OCI-LY3 (cell line): ENCODE measurements around the gene PRSS50.

ENCODE experiments used
- EZH2phosphoT487 ChIP-seq: fragments of 200-600 bp; shearing (Covaris generic); IDR thresholded peaks from 2 replicates; pipeline ENCODE4 v1.6.1; 2018; ENCODE audit warnings: antibody characterized with exemption, mixed run types, low read depth
- TF ChIP-seq, protein P1 (sequence below): fragments of 200-600, 300-600 bp; sonication (generic); IDR thresholded peaks from 2 replicates; pipeline ENCODE4 v1.5.1; 2014; ENCODE audit warnings: antibody characterized with exemption, low read length, low read depth

DNA sequence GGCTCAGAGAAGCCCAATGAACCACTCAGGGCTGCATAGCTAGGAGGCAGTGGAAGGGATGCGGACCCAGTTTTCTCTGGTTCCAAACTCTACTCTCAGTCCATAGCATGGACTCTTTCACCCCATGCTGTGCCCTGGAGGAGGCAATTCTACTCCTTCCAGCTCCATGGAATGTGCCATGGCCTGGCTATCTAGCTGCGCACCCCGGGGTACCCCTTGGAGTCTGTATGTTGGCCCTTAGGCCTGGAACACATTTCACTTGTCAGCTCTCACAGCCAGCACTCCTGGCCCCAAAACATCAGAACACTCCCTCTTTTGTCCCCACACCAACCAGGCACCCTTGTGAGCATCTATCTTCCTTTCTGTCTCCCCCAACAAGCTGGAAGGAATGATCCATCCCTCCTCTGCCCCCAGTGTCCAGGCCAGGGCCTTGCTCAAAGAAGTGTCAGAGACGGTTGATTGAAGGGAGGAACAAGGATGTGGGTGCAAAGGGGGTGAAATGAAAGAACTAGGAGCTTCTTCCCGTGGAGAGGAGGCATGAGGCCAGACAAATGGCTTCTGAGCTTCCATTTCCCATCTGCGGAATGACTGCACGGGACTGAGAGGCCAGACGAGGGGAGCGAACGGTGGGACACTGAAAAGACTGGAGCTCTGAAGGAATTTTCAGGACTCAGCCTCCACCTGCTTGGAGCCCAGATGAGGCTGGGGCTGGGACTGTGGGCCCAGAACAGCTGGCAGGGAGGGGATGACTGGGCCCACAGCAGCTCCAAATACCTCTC is 2.8 kb downstream of the PRSS50 start:
- TF ChIP-seq, protein P1, sequence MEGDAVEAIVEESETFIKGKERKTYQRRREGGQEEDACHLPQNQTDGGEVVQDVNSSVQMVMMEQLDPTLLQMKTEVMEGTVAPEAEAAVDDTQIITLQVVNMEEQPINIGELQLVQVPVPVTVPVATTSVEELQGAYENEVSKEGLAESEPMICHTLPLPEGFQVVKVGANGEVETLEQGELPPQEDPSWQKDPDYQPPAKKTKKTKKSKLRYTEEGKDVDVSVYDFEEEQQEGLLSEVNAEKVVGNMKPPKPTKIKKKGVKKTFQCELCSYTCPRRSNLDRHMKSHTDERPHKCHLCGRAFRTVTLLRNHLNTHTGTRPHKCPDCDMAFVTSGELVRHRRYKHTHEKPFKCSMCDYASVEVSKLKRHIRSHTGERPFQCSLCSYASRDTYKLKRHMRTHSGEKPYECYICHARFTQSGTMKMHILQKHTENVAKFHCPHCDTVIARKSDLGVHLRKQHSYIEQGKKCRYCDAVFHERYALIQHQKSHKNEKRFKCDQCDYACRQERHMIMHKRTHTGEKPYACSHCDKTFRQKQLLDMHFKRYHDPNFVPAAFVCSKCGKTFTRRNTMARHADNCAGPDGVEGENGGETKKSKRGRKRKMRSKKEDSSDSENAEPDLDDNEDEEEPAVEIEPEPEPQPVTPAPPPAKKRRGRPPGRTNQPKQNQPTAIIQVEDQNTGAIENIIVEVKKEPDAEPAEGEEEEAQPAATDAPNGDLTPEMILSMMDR: no peak
- no peak for TF ChIP-seq EZH2phosphoT487
